ENCODE measurements around the gene LAMC3.

Gene LAMC3

DNA sequence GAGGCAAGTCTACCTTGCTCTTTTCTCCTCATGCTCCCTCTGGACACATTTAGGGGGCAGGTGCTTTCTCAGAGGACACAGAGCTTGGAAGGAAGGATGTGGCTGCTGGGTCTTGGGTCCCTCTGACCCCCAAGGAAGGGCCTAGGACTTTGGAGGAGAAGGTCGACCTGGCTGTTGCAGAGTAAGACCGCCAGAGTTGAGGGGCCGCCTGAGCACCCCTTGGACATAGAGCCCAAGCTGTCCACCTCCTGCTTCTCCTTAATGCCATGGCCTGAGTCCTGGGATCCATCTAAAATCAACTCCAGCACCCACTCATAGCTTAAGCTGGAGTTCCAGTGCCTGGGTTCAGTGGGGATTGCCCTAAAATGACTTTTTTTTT lies 20.6 kb downstream of the LAMC3 start:
- no peaks in the 10 kb centered on the region for H4K20me1 ChIP-seq (ENCODE audit: insufficient read depth)
- H3K27ac ChIP-seq = no peak overlapping the region
- H3K4me3 ChIP-seq (IDR thresholded peaks at IDR 0.05; ENCODE audit: insufficient read depth, low read depth, low read length) = no peak overlapping the region
- no peak overlapping the region for H2AFZ ChIP-seq (ENCODE audit: low read depth)
- H3K27me3 ChIP-seq (ENCODE audit: insufficient read depth, low read depth) = peaks cover 99% of the 10 kb centered on the region
- no peak overlapping the region for H3K9ac ChIP-seq
- H3K79me2 ChIP-seq (ENCODE audit: insufficient read depth, low read depth) = no peaks in the 10 kb centered on the region
- no peaks in the 10 kb centered on the region for H3K36me3 ChIP-seq (ENCODE audit: insufficient read depth)
- H3K4me1 ChIP-seq (ENCODE audit: low read depth, poor library complexity, severe bottlenecking) = no peaks in the 10 kb centered on the region
- TF ChIP-seq, protein P1, sequence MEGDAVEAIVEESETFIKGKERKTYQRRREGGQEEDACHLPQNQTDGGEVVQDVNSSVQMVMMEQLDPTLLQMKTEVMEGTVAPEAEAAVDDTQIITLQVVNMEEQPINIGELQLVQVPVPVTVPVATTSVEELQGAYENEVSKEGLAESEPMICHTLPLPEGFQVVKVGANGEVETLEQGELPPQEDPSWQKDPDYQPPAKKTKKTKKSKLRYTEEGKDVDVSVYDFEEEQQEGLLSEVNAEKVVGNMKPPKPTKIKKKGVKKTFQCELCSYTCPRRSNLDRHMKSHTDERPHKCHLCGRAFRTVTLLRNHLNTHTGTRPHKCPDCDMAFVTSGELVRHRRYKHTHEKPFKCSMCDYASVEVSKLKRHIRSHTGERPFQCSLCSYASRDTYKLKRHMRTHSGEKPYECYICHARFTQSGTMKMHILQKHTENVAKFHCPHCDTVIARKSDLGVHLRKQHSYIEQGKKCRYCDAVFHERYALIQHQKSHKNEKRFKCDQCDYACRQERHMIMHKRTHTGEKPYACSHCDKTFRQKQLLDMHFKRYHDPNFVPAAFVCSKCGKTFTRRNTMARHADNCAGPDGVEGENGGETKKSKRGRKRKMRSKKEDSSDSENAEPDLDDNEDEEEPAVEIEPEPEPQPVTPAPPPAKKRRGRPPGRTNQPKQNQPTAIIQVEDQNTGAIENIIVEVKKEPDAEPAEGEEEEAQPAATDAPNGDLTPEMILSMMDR (conservative IDR thresholded peaks at IDR 0.05; ENCODE audit: low read depth, low read length) = no peak
- H3K4me2 ChIP-seq = no peak overlapping the region

DNA sequence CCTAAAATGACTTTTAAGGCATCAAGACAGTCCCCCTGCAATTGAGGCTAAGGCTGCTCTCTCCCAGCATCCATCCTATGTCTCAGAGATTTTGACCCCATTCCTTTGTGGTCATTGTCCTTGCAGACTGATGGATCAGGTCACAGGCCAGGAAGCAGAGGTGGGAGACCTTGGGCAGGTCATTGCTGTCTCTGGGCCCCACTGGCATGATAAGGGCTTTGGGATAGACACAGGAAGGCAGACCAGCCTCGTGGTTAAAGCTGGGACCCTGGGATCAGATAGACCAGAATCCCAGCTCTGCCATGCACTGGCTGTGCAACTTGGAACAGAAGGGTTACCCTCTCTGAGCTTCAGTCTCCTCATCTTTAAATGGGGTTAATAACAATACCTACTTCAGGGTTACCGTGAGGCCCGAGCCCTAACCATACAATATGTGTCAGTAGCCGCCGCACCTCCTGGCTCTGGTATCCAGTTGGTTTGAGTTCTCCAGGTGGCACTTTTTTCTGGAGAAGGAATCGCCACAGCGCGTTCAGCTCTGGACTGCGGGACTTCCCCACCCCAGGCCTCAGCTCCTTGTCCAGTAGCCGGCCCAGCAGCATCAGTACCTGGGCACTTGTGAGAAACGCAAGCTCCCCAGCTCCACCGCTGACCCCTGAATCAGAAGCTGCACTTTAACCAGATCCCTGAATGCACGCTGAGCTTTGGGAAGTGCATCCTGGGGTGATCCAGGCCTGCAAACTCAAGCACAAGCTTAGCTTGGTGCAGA lies 21.4 kb downstream of the LAMC3 start:
- H3K27me3 ChIP-seq (ENCODE audit: insufficient read depth, low read depth) = peaks cover 99% of the 10 kb centered on the region
- no peak overlapping the region for H2AFZ ChIP-seq (ENCODE audit: low read depth)
- H3K36me3 ChIP-seq (ENCODE audit: insufficient read depth) = no peaks in the 10 kb centered on the region
- no peaks in the 10 kb centered on the region for H3K4me1 ChIP-seq (ENCODE audit: low read depth, poor library complexity, severe bottlenecking)
- no peaks in the 10 kb centered on the region for H4K20me1 ChIP-seq (ENCODE audit: insufficient read depth)
- H3K27ac ChIP-seq = no peak overlapping the region
- no peak overlapping the region for H3K4me2 ChIP-seq
- H3K4me3 ChIP-seq (IDR thresholded peaks at IDR 0.05; ENCODE audit: insufficient read depth, low read depth, low read length) = no peak overlapping the region
- H3K9ac ChIP-seq = no peak overlapping the region
- H3K79me2 ChIP-seq (ENCODE audit: insufficient read depth, low read depth) = no peaks in the 10 kb centered on the region
- TF ChIP-seq, protein P1 (conservative IDR thresholded peaks at IDR 0.05; ENCODE audit: low read depth, low read length) = no peak

DNA sequence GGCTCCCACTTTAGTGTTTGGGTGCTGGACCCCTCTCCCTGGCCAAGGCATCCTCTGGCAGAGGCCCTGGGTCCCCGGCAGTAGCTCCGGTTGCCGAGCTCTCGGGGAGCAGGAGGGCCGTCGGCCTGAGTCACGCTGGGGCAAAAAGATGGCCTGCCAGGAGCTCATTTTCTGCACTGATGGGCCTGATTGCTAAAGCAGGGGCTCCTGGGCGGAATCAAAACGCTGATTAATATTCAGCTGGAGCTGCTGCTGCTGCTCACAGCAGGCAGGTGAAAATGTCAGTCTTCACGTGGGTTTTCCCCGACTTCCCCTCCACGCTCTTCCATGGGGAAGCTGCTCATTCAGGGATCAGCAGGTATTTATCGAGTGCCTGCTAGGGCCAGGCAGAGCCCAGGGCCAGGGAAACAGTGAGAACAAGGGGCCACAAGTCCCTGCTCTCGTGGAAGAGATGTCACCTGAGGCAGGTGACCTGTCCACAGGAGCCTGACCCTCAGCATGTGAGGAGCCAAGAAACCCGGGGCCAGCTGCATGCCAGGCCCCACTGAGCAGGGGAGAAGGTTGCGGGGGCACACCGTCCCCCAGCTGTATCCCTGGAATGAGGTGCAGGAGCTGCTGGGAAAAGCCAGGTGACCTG lies 22.1 kb downstream of the LAMC3 start:
- Histone ChIP-seq H2AFZ (ENCODE audit: low read depth) (no peak overlapping the region), H3K27ac (no peak overlapping the region), H3K27me3 (ENCODE audit: insufficient read depth, low read depth) (peaks cover 99% of the 10 kb centered on the region), H3K4me1 (ENCODE audit: low read depth, poor library complexity, severe bottlenecking) (no peaks in the 10 kb centered on the region), H3K79me2 (ENCODE audit: insufficient read depth, low read depth) (no peaks in the 10 kb centered on the region), H3K9ac (no peak overlapping the region), H3K4me3 (IDR thresholded peaks at IDR 0.05; ENCODE audit: insufficient read depth, low read depth, low read length) (no peak overlapping the region), H4K20me1 (ENCODE audit: insufficient read depth) (no peaks in the 10 kb centered on the region), H3K4me2 (no peak overlapping the region), H3K36me3 (ENCODE audit: insufficient read depth) (no peaks in the 10 kb centered on the region)
- TF ChIP-seq, protein P1 (conservative IDR thresholded peaks at IDR 0.05; ENCODE audit: low read depth, low read length) = no peak

GRCh38 chr9:131031642-131032005 lies 22.6 kb downstream of the LAMC3 start:
- H3K9ac ChIP-seq = no peak overlapping the region

More at GRCh38 chr9:131031642-131032005, 22.6 kb downstream of the LAMC3 start:
- H4K20me1 ChIP-seq (ENCODE audit: insufficient read depth) = no peaks in the 10 kb centered on the region
- TF ChIP-seq, protein P1 (conservative IDR thresholded peaks at IDR 0.05; ENCODE audit: low read depth, low read length) = no peak
- no peak overlapping the region for H3K27ac ChIP-seq
- no peak overlapping the region for H3K4me2 ChIP-seq
- no peak overlapping the region for H2AFZ ChIP-seq (ENCODE audit: low read depth)
- peaks cover 99% of the 10 kb centered on the region for H3K27me3 ChIP-seq (ENCODE audit: insufficient read depth, low read depth)
- no peaks in the 10 kb centered on the region for H3K79me2 ChIP-seq (ENCODE audit: insufficient read depth, low read depth)
- H3K4me3 ChIP-seq (IDR thresholded peaks at IDR 0.05; ENCODE audit: insufficient read depth, low read depth, low read length) = no peak overlapping the region
- no peaks in the 10 kb centered on the region for H3K4me1 ChIP-seq (ENCODE audit: low read depth, poor library complexity, severe bottlenecking)
- no peaks in the 10 kb centered on the region for H3K36me3 ChIP-seq (ENCODE audit: insufficient read depth)

All from KMS-11 (cell line).